Tibial artery (tissue), 4 donors: ENCODE results near the gene LZTS2.

Source experiments
- DNase-seq, 2 donors: peaks; one replicate each; pipeline ENCODE4 v3.0.0-alpha.2; 2019
- H3K27ac ChIP-seq, 2 donors: fragments of 200-600 bp; sonication (generic) in 1 of 2; 1 replicate in 1 of 2; 2 replicates in 1 of 2; pipeline ENCODE4 v1.5.1; 2018 to 2019; ENCODE audit warnings: mild to moderate bottlenecking in 1 of 2
- H3K27me3 ChIP-seq, 2 donors: fragments of 200-600 bp; sonication (generic) in 1 of 2; one replicate each; pipeline versions ENCODE4 v1.5.1 to v1.6.0; 2016 to 2019
- H3K36me3 ChIP-seq, 3 donors: fragments of 200-600 bp; sonication (generic) in 2 of 3; one replicate each; pipeline ENCODE4 v1.5.1; 2016 to 2019; ENCODE audit warnings: mild to moderate bottlenecking in 2 of 3
- H3K4me1 ChIP-seq, 4 donors: fragments of 200-600 bp; sonication (generic) in 2 of 4; 1 replicate in 3 of 4; 2 replicates in 1 of 4; pipeline ENCODE4 v1.5.1; 2016 to 2019
- H3K4me3 ChIP-seq, 2 donors: fragments of 200-600 bp; sonication (generic) in 1 of 2; 1 replicate in 1 of 2; 2 replicates in 1 of 2; pipeline ENCODE4 v1.5.1; 2018 to 2019; ENCODE audit warnings: mild to moderate bottlenecking in 2 of 2
- H3K9me3 ChIP-seq, 3 donors: fragments of 200-600 bp; sonication (generic) in 1 of 3; one replicate each; pipeline ENCODE4 v1.5.1; 2016 to 2019
- CTCF ChIP-seq, 2 experiments: fragments of 200-600 bp in 1 of 2; fragments of 450-650 bp in 1 of 2; IDR thresholded peaks; one replicate each; pipeline ENCODE4 v1.5.1; 2017 to 2019; ENCODE audit warnings: antibody characterized with exemption in 2 of 2, mild to moderate bottlenecking in 1 of 2, moderate library complexity in 1 of 2
- intact Hi-C: fragments of 100-400 bp; cut with DNase I; formaldehyde crosslinking; loops from one replicate; pipeline ENCODE4 v1.15.0; 2023; ENCODE audit warnings: low total_unique reads

The LZTS2 gene

GRCh38 chr10:100984672-100985177 lies 14.9 kb upstream of the LZTS2 start:
- DNase-seq, result peak in 1 of 2 donors; percentile 56
- H3K9me3 ChIP-seq, result no peaks in the 10 kb centered on the region
- no peaks in the 10 kb centered on the region for H3K27me3 ChIP-seq
- H3K36me3 ChIP-seq, result peaks cover 13 to 62% (median 42%) of the 10 kb centered on the region in 3 donors
- no peak for TF ChIP-seq CTCF (IDR thresholded peaks at IDR 0.05)
- H3K4me3 ChIP-seq, result no peak overlapping the region
- H3K4me1 ChIP-seq, result peaks cover 0 to 34% (median 26%) of the 10 kb centered on the region in 4 donors
- intact Hi-C loops, result loop anchor here (5.0 kb wide), 1 partner anchor 48 kb away; the partner anchor contains the start of genes PDZD7 and SFXN3
- no peak overlapping the region for H3K27ac ChIP-seq

- intact Hi-C loops, result loop anchor here (5.0 kb wide), 1 partner anchor 47 kb away; the partner anchor contains the start of genes PDZD7 and SFXN3
- TF ChIP-seq CTCF (IDR thresholded peaks at IDR 0.05), result no peak
- no peaks in the 10 kb centered on the region for H3K9me3 ChIP-seq
- no peak overlapping the region for H3K27ac ChIP-seq
- DNase-seq, result peak in 1 of 2 donors; percentile 21
- H3K27me3 ChIP-seq, result no peaks in the 10 kb centered on the region
- H3K4me3 ChIP-seq, result no peak overlapping the region
- peaks cover 0 to 36% (median 26%) of the 10 kb centered on the region in 4 donors for H3K4me1 ChIP-seq
- peaks cover 10 to 62% (median 40%) of the 10 kb centered on the region in 3 donors for H3K36me3 ChIP-seq
Measured at GRCh38 chr10:100985336-100985735, 14.3 kb upstream of the LZTS2 start.

GRCh38 chr10:100986623-100986951 lies 13.0 kb upstream of the LZTS2 start:
- Histone ChIP-seq H3K4me3 (peak overlapping the region; percentile 85 to 94), H3K27ac (peak overlapping the region; percentile 82 to 85), H3K27me3 (no peaks in the 10 kb centered on the region), H3K4me1 (peaks cover 0 to 36% (median 26%) of the 10 kb centered on the region in 4 donors), H3K36me3 (peaks cover 0 to 62% (median 40%) of the 10 kb centered on the region in 3 donors), H3K9me3 (no peaks in the 10 kb centered on the region)
- no peak for TF ChIP-seq CTCF (IDR thresholded peaks at IDR 0.05)
- intact Hi-C loops, result loop anchor here (5.0 kb wide), 1 partner anchor 46 kb away; the partner anchor contains the start of genes PDZD7 and SFXN3
- DNase-seq, result no peak

GRCh38 chr10:100986952-100987684 lies 12.5 kb upstream of the LZTS2 start, which contains the start of the genes MRPL43 and TWNK:
TSS of gene MRPL43 (minus strand) at chr10:100987497. CDS start at chr10:100987443, 54 bp downstream.
TSS of gene TWNK (plus strand) at chr10:100987543. CDS start at chr10:100988211, 668 bp downstream.
- intact Hi-C loops, result loop anchor here (5.0 kb wide), 1 partner anchor 45 kb away; the partner anchor contains the start of genes PDZD7 and SFXN3
- H3K4me3 ChIP-seq, result peak within 1 kb of the TSS; percentile 85 to 94
- H3K4me1 ChIP-seq, result peaks cover 0 to 36% (median 26%) of the 10 kb centered on the region in 4 donors
- no peaks in the 10 kb centered on the region for H3K27me3 ChIP-seq
- TF ChIP-seq CTCF (IDR thresholded peaks at IDR 0.05), result no peak
- H3K9me3 ChIP-seq, result no peaks in the 10 kb centered on the region
- peak within 1 kb of the TSS; percentile 82 to 85 for H3K27ac ChIP-seq
- peak; percentile 80 to 89 for DNase-seq
- peaks cover 0 to 58% (median 36%) of the 10 kb centered on the region in 3 donors for H3K36me3 ChIP-seq

- Histone ChIP-seq H3K36me3 (peaks cover 0 to 55% (median 32%) of the 10 kb centered on the region in 3 donors), H3K27ac (peak overlapping the region; percentile 82 to 85), H3K9me3 (no peaks in the 10 kb centered on the region), H3K4me1 (peaks cover 0 to 36% (median 26%) of the 10 kb centered on the region in 4 donors), H3K4me3 (peak overlapping the region; percentile 85 to 94), H3K27me3 (no peaks in the 10 kb centered on the region)
- intact Hi-C loops, result loop anchor here (5.0 kb wide), 1 partner anchor 45 kb away; the partner anchor contains the start of genes PDZD7 and SFXN3
- no peak for TF ChIP-seq CTCF (IDR thresholded peaks at IDR 0.05)
- no peak for DNase-seq
Measured at GRCh38 chr10:100987685-100988049, 11.9 kb upstream of the LZTS2 start.
